Liver (tissue), 3 donors: ENCODE results near the gene SLC38A4.
A peak's percentile ranks its signal among the peaks of the same experiment; 100 is the strongest.

ENCODE experiments used
- ATF3 ChIP-seq: IDR thresholded peaks from 2 replicates; pipeline ENCODE4 v1.6.1; 2016; ENCODE audit warnings: antibody characterized with exemption
- CTCF ChIP-seq: fragments of 150-350 bp; IDR thresholded peaks from 2 replicates; pipeline ENCODE4 v1.5.1; 2017; ENCODE audit warnings: improper control_type of control experiment, low read depth, low read length; ENCODE audit not compliant: missing input control
- EGR1 ChIP-seq, 2 donors: IDR thresholded peaks; 2 replicates each; pipeline ENCODE4 v1.6.1; 2016 to 2018; ENCODE audit warnings: antibody characterized with exemption in 2 of 2, low read depth in 2 of 2
- GABPA ChIP-seq, 2 donors: IDR thresholded peaks in 1 of 2; conservative IDR thresholded peaks in 1 of 2; 2 replicates each; pipeline ENCODE4 v1.6.1; 2016; ENCODE audit warnings: antibody characterized with exemption in 2 of 2, mild to moderate bottlenecking in 1 of 2, moderate library complexity in 1 of 2
- JUND ChIP-seq, 2 donors: IDR thresholded peaks; 2 replicates each; pipeline ENCODE4 v1.6.1; 2016; ENCODE audit warnings: antibody characterized with exemption in 2 of 2
- MAX ChIP-seq: IDR thresholded peaks from 2 replicates; pipeline ENCODE4 v1.6.1; 2016; ENCODE audit warnings: antibody characterized with exemption
- RAD21 ChIP-seq, 2 donors: IDR thresholded peaks; 2 replicates each; pipeline ENCODE4 v1.6.1; 2016; ENCODE audit warnings: antibody characterized with exemption in 2 of 2, mild to moderate bottlenecking in 2 of 2
- REST ChIP-seq: IDR thresholded peaks from 2 replicates; pipeline ENCODE4 v1.6.1; 2016; ENCODE audit warnings: antibody characterized with exemption, mild to moderate bottlenecking
- RXRA ChIP-seq, 2 donors: IDR thresholded peaks; 2 replicates each; pipeline ENCODE4 v1.6.1; 2017 to 2018; ENCODE audit warnings: antibody characterized with exemption in 2 of 2, mild to moderate bottlenecking in 1 of 2
- SP1 ChIP-seq: IDR thresholded peaks from 2 replicates; pipeline ENCODE4 v1.6.1; 2018; ENCODE audit warnings: antibody characterized with exemption, mild to moderate bottlenecking
- TAF1 ChIP-seq: conservative IDR thresholded peaks from 2 replicates; pipeline ENCODE4 v1.6.1; 2016; ENCODE audit warnings: antibody characterized with exemption, mild to moderate bottlenecking
- YY1 ChIP-seq: IDR thresholded peaks from 2 replicates; pipeline ENCODE4 v1.6.1; 2016; ENCODE audit warnings: antibody characterized with exemption, mild to moderate bottlenecking
- ZBTB33 ChIP-seq: IDR thresholded peaks from 2 replicates; pipeline ENCODE4 v1.6.1; 2016; ENCODE audit warnings: antibody characterized with exemption
- donor health status: healthy.
- donor health status: healthy.

- TF ChIP-seq CTCF (no peak), YY1 (peak; percentile 83), ATF3 (peak; percentile 89), MAX (peak; percentile 94), GABPA (IDR thresholded peaks at IDR 0.05 in 1 of 2, conservative IDR thresholded peaks at IDR 0.05 in 1 of 2) (no peak), ZBTB33 (peak; percentile 91), EGR1 (IDR thresholded peaks at IDR 0.05; ENCODE audit: low read depth in 2 of 2) (peak in 1 of 2 donors; percentile 63), RAD21 (IDR thresholded peaks at IDR 0.05) (peak; percentile 58 to 66), JUND (IDR thresholded peaks at IDR 0.05) (peak; percentile 73 to 93), RXRA (IDR thresholded peaks at IDR 0.05) (peak; percentile 84 to 96), REST (peak; percentile 83), SP1 (peak; percentile 83), TAF1 (no peak)
Measured at GRCh38 chr12:46839964-46840363, 14.2 kb upstream of the SLC38A4 start.
